OCI-LY3 (cell line): ENCODE data around the gene C6.

Experiments used
- EZH2phosphoT487 ChIP-seq: fragments of 200-600 bp; shearing (Covaris generic); IDR thresholded peaks from 2 replicates; pipeline ENCODE4 v1.6.1; 2018; ENCODE audit warnings: antibody characterized with exemption, mixed run types, low read depth
- TF ChIP-seq, protein P1 (sequence below): fragments of 200-600, 300-600 bp; sonication (generic); IDR thresholded peaks from 2 replicates; pipeline ENCODE4 v1.5.1; 2014; ENCODE audit warnings: antibody characterized with exemption, low read length, low read depth

- TF ChIP-seq, protein P1, sequence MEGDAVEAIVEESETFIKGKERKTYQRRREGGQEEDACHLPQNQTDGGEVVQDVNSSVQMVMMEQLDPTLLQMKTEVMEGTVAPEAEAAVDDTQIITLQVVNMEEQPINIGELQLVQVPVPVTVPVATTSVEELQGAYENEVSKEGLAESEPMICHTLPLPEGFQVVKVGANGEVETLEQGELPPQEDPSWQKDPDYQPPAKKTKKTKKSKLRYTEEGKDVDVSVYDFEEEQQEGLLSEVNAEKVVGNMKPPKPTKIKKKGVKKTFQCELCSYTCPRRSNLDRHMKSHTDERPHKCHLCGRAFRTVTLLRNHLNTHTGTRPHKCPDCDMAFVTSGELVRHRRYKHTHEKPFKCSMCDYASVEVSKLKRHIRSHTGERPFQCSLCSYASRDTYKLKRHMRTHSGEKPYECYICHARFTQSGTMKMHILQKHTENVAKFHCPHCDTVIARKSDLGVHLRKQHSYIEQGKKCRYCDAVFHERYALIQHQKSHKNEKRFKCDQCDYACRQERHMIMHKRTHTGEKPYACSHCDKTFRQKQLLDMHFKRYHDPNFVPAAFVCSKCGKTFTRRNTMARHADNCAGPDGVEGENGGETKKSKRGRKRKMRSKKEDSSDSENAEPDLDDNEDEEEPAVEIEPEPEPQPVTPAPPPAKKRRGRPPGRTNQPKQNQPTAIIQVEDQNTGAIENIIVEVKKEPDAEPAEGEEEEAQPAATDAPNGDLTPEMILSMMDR = no peak
- TF ChIP-seq EZH2phosphoT487 = no peak
Observed at GRCh38 chr5:41252036-41252435, 38.7 kb upstream of the C6 start.
